D721Med (cell line): ENCODE results near the gene C6orf52.
"Not testable (repeated sequence)": the region's sequence is repeated elsewhere in the genome, so short reads cannot be mapped to it uniquely, and the experiment has no call there.

Source experiments
- DNase-seq: peaks from one replicate; pipeline ENCODE4 v3.0.0; 2011; ENCODE audit warnings: low spot score; ENCODE audit not compliant: insufficient read length
- FAIRE-seq: peaks from 2 replicates; lab custom pipeline; 2011; peaks lifted over from hg19 to GRCh38; lab: Jason Lieb, UNC
- CTCF ChIP-seq: IDR thresholded peaks from 2 replicates; pipeline ENCODE4 v1.5.1; 2012; ENCODE audit warnings: mild to moderate bottlenecking, control low read depth; ENCODE audit not compliant: insufficient read depth; ENCODE audit errors: missing control alignments

C6orf52 gene

GRCh38 chr6:10662742-10663141, 31.7 kb downstream of the C6orf52 start:
- DNase-seq (no peak), FAIRE-seq (no peak)
- TF ChIP-seq CTCF: no peak

GRCh38 chr6:10662207-10662606, 32.2 kb downstream of the C6orf52 start:
- no peak for FAIRE-seq
- DNase-seq: no peak
- TF ChIP-seq CTCF: no peak

- not testable (repeated sequence) for FAIRE-seq, DNase-seq
Measured at GRCh38 chr6:10660431-10661191, 33.8 kb downstream of the C6orf52 start.

GRCh38 chr6:10659699-10660348, 34.6 kb downstream of the C6orf52 start:
- DNase-seq (no peak), FAIRE-seq (no peak)
- TF ChIP-seq CTCF: no peak

GRCh38 chr6:10658910-10659698, 35.3 kb downstream of the C6orf52 start:
- DNase-seq (no peak), FAIRE-seq (no peak)
- no peak for TF ChIP-seq CTCF

GRCh38 chr6:10655508-10656055, 38.8 kb downstream of the C6orf52 start:
- no peak for FAIRE-seq
- no peak for DNase-seq
- no peak for TF ChIP-seq CTCF

GRCh38 chr6:10644225-10644624, 50.2 kb downstream of the C6orf52 start:
- DNase-seq: no peak
- TF ChIP-seq CTCF: no peak
- FAIRE-seq: no peak
